Measurements from ENCODE around the gene UCKL1.

DNA sequence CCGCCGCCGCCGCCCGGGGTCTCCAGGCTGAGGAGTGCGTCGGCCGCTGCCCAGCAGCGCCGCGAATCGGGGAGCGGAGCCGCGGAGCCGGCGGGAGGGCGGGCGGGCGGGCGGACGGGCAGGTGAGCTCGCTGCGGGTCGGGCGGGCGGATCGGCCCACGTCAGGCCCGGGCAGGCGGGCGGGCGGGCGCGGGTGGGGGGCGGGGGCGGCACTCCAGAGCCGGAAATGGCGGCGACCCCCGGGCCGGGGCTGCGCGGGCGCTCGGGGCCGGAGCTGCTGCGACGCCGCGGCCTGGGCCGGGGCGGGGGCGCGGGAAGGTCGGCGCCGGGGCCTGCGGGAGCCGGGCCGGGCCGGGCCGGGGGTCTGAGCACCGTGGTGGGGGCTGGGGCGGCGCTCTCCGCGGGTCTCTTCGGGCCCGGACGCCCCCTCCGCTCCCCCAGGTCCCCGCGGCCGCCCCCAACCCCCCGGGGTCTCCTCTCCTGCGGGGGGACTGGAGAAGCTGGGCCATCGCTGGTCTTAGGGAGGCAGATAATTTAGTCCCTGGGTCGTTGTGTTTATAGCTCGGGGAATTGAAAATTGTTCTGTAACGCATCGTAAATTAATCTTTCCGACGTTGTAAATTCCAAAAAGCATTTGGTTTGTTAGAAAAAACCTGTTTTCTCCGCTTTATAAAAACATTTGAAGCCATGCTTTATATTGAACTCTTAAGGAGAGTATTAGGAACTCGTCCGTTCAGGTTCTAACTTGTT, 60.8 kb downstream of the UCKL1 start:
- TF ChIP-seq, protein P1, sequence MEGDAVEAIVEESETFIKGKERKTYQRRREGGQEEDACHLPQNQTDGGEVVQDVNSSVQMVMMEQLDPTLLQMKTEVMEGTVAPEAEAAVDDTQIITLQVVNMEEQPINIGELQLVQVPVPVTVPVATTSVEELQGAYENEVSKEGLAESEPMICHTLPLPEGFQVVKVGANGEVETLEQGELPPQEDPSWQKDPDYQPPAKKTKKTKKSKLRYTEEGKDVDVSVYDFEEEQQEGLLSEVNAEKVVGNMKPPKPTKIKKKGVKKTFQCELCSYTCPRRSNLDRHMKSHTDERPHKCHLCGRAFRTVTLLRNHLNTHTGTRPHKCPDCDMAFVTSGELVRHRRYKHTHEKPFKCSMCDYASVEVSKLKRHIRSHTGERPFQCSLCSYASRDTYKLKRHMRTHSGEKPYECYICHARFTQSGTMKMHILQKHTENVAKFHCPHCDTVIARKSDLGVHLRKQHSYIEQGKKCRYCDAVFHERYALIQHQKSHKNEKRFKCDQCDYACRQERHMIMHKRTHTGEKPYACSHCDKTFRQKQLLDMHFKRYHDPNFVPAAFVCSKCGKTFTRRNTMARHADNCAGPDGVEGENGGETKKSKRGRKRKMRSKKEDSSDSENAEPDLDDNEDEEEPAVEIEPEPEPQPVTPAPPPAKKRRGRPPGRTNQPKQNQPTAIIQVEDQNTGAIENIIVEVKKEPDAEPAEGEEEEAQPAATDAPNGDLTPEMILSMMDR (IDR thresholded peaks at IDR 0.05), result no peak
- TF ChIP-seq POLR2A (IDR thresholded peaks at IDR 0.05), result no peak
- no peak for TF ChIP-seq POLR2AphosphoS5 (IDR thresholded peaks at IDR 0.05)
